GM12872 (cell line): ENCODE results near the gene WNT5A.

Experiments
- CTCF ChIP-seq: IDR thresholded peaks from 3 replicates; pipeline ENCODE4 v1.5.1; 2011; ENCODE audit warnings: low read depth, mild to moderate bottlenecking, low read length, moderate library complexity; ENCODE audit not compliant: insufficient read depth

The WNT5A gene

GRCh38 chr3:55491296-55491816 lies 4.2 kb upstream of the WNT5A start:
- TF ChIP-seq CTCF, result no peak

GRCh38 chr3:55490276-55490913 lies 3.3 kb upstream of the WNT5A start:
- no peak for TF ChIP-seq CTCF

GRCh38 chr3:55489798-55490132 lies 2.7 kb upstream of the WNT5A start:
- no peak for TF ChIP-seq CTCF

- no peak for TF ChIP-seq CTCF
Observed at GRCh38 chr3:55488398-55489055, 1.4 kb upstream of the WNT5A start.

GRCh38 chr3:55487381-55488241 lies 505 bp upstream of the WNT5A start:
- TF ChIP-seq CTCF, result 0 out of 3 replicates have a peak, but pooled peaks have one; percentile 14

- no peak for TF ChIP-seq CTCF
Observed at GRCh38 chr3:55486101-55486856, 827 bp downstream of the WNT5A start.
